Stimulated activated naive CD8-positive, alpha-beta T cell treated with anti-CD3 and anti-CD28 coated beads, Interleukin-15, Interleukin-2, amounts not matched to agents 100 ng/mL and 50 ng/mL, for 24 hours (primary cell): ENCODE measurements around the gene DNAH6.

Experiments used
- H3K27ac Mint-ChIP-seq: one replicate; pipeline ENCODE4 v1.8.0; 2021; ENCODE audit warnings: mild to moderate bottlenecking, mixed read lengths
- H3K27me3 Mint-ChIP-seq: one replicate; pipeline ENCODE4 v1.8.0; 2021; ENCODE audit warnings: mixed read lengths
- H3K36me3 Mint-ChIP-seq: one replicate; pipeline ENCODE4 v1.8.0; 2021; ENCODE audit warnings: low read depth, mixed read lengths
- H3K4me1 Mint-ChIP-seq: one replicate; pipeline ENCODE4 v1.8.0; 2021; ENCODE audit warnings: low read depth, mixed read lengths
- H3K4me3 Mint-ChIP-seq: one replicate; pipeline ENCODE4 v1.8.0; 2021; ENCODE audit warnings: mild to moderate bottlenecking, mixed read lengths
- H3K9me3 Mint-ChIP-seq: one replicate; pipeline ENCODE4 v1.8.0; 2021; ENCODE audit warnings: mixed read lengths

DNAH6 gene

DNA sequence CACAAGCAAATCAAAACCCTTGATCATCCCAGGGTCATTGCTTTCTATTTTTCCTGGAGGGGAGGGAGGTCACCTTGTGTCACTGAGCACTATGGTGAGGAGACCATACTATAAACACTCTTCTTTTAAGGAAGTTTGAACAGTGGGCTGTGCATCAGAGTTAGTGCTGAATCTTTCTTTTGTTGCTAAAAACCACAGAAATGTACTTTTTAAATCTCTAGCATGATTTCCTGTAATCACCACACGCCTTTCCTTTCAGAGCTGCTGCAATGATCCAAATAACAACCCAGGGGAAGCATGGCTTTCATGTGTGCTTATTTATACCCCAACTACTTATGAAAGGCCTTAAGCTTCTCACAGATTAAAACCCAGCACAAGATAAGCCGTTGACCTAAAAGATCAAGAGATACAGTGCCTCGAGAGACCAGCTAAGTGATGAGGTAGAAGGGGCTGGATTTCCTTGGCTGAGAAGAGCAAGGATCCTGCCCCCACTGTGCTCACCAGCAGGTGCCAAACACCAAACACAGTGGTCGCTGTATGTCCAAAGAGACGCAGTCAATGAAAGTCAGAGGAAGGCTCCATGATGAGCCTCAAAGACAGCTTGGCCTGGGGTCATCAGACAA lies 329.9 kb downstream of the DNAH6 start:
- Mint-ChIP-seq H3K27ac (peak overlapping the region; percentile 96), H3K27me3 (no peaks in the 10 kb centered on the region), H3K9me3 (no peaks in the 10 kb centered on the region), H3K36me3 (peaks cover 12% of the 10 kb centered on the region), H3K4me1 (peaks cover 97% of the 10 kb centered on the region), H3K4me3 (peak overlapping the region; percentile 73)

- H3K27ac Mint-ChIP-seq, result peak overlapping the region; percentile 96
These were observed 330.4 kb downstream of the DNAH6 start for GRCh38 chr2:84846741-84847142.

DNA sequence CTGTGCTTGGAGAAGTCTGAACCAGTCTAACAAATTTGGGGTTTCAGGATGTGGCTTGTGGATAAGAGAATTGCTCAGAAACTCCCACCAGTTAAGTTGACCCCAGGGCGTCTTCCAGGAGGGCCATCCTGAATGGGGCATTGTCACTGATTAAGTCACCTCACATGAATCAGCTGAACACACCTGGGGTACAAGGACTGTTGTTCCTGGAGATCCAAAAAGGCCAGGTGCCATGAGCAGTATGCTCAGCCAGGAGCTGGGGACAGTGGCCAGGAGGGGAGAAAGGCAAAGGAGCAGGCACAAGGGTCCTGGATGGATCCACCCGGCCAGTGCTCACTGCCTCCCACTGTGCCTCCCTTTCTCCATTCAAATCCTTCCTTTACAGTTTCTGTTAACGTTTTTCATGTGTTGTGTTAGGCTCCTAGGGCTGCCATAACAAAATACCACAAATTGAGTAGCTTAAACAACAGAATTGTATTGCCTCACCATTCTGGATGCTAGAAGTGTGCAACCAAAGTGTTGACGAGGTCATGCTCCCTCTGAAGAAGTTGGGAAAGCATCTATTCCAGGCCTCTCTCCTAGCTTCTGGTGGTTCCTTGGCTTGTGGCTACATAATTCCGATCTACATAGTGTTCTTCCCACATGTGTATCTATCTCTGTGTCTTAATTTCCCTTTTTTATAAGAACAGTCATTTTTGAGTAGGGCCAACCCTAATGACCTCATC lies 331.2 kb downstream of the DNAH6 start:
- peak overlapping the region; percentile 73 for H3K4me3 Mint-ChIP-seq
- H3K27ac Mint-ChIP-seq, result peak overlapping the region; percentile 96
- H3K9me3 Mint-ChIP-seq, result peaks cover under 1% of the 10 kb centered on the region
- peaks cover 24% of the 10 kb centered on the region for H3K36me3 Mint-ChIP-seq
- H3K27me3 Mint-ChIP-seq, result no peaks in the 10 kb centered on the region
- H3K4me1 Mint-ChIP-seq, result peaks cover 97% of the 10 kb centered on the region

More at GRCh38 chr2:84846741-84847142, 330.4 kb downstream of the DNAH6 start:
- Mint-ChIP-seq H3K9me3 (no peaks in the 10 kb centered on the region), H3K4me1 (peaks cover 97% of the 10 kb centered on the region), H3K4me3 (peak overlapping the region; percentile 73), H3K36me3 (peaks cover 17% of the 10 kb centered on the region), H3K27me3 (no peaks in the 10 kb centered on the region)

DNA sequence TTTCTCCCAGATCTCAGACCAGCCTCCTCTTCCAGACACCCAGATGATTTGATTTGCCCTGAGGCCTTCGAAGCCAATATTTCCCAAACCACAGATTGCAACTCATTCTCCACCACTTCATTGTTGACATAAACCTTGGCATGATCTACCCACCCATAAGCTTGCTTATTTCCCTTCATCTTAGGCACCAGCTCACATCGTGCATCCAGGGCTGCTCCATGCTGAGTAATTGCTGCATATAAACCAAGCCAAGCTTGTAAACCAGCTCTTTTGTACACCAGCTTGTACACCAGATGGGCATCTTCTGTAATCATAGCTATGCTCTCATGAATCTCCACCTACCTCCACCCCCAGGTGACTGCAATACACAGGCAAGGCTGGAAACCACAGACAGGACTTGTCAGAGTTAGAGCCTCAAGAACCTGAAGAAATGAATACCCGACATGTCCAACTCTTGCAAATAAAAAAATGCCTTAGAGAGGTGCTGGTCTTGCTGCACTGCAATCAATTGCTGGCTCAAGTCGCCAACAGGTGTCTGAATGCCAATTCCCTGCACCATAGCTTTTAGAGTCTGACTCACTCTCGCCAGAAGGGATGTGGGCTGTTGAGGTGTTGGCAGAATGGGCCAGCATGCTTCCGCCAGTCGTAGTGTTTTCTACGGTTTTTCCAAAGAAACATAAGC lies 333.1 kb downstream of the DNAH6 start:
- Mint-ChIP-seq H3K27me3 (no peaks in the 10 kb centered on the region), H3K27ac (peak overlapping the region; percentile 84), H3K4me1 (peaks cover 95% of the 10 kb centered on the region), H3K36me3 (peaks cover 31% of the 10 kb centered on the region), H3K9me3 (peaks cover 14% of the 10 kb centered on the region), H3K4me3 (peak overlapping the region; percentile 30)

GRCh38 chr2:84850471-84850870 lies 334.2 kb downstream of the DNAH6 start:
- peaks cover 14% of the 10 kb centered on the region for H3K9me3 Mint-ChIP-seq
- H3K36me3 Mint-ChIP-seq, result peaks cover 37% of the 10 kb centered on the region
- peaks cover 95% of the 10 kb centered on the region for H3K4me1 Mint-ChIP-seq
- no peaks in the 10 kb centered on the region for H3K27me3 Mint-ChIP-seq
- no peak overlapping the region for H3K4me3 Mint-ChIP-seq
- H3K27ac Mint-ChIP-seq, result no peak overlapping the region

DNA sequence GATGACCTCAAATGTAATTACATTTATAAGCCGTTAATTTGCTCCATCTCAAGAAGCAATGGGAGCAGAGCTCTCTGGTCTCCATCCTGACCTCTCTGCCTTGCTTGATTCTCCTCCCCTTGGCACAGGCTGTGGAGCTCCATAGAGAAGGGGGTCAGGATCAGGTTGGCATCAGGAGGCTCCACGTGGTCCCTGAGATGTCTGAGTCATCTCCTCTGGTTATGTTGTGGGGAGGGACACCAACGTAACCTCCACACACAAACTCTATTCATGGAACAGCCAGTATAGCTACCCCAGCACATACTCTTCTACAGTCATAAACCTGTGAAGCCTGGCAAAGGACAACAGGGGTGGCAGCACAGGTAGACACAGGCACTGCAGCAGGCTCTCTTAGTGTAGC lies 335.6 kb downstream of the DNAH6 start:
- Mint-ChIP-seq H3K4me1 (peaks cover 95% of the 10 kb centered on the region), H3K9me3 (peaks cover 14% of the 10 kb centered on the region), H3K27ac (peak overlapping the region; percentile 23), H3K36me3 (peaks cover 48% of the 10 kb centered on the region), H3K4me3 (no peak overlapping the region), H3K27me3 (no peaks in the 10 kb centered on the region)

DNA sequence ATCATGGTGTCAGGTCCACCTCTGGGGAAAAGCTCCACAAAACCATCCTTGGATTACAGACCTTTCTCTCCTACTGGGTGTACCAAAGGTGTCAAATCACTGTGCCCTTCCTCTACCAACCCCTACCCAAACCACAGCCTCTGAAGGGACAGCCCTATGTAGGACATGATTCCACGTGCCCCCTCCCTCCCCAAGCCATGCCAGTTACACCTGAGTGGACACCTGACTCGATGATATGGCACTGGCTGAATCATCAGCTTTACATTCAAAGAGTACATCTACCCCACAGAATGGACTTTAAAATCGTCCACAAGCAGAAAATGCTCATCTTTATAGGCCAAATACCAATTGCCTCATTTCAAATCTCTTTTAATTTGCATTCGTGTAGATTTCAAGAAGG lies 338.6 kb downstream of the DNAH6 start:
- Mint-ChIP-seq H3K36me3 (peaks cover 53% of the 10 kb centered on the region), H3K4me3 (peak overlapping the region; percentile 33), H3K27ac (peak overlapping the region; percentile 33), H3K9me3 (peaks cover 14% of the 10 kb centered on the region), H3K4me1 (peaks cover 94% of the 10 kb centered on the region), H3K27me3 (no peaks in the 10 kb centered on the region)

DNA sequence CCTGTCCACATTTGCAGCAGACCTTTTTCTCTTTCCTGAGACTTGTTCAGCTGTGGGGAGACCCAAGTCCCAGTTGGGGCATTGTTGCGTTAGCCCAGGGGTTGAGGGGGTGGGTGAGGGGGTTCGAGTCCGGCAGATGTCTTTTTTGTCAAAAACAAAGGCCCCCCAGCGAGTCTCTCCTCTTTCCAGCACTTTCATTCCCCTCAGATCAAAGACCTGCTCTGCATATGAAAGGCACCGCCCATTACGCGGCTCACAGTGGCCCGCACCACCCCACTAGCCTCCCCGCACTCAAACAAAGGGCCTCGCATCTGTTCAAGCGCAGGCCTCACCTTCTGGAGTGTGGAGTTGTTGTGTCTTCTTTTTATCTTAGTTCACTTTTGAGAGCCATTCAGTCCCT lies 339.4 kb downstream of the DNAH6 start:
- Mint-ChIP-seq H3K27ac (peak overlapping the region; percentile 92), H3K27me3 (no peaks in the 10 kb centered on the region), H3K4me3 (peak overlapping the region; percentile 72), H3K4me1 (peaks cover 94% of the 10 kb centered on the region), H3K36me3 (peaks cover 53% of the 10 kb centered on the region), H3K9me3 (peaks cover 14% of the 10 kb centered on the region)

GRCh38 chr2:84856787-84857186 lies 340.5 kb downstream of the DNAH6 start:
- H3K36me3 Mint-ChIP-seq, result peaks cover 45% of the 10 kb centered on the region
- peak overlapping the region; percentile 72 for H3K4me3 Mint-ChIP-seq
- H3K27ac Mint-ChIP-seq, result peak overlapping the region; percentile 92
- peaks cover 14% of the 10 kb centered on the region for H3K9me3 Mint-ChIP-seq
- H3K4me1 Mint-ChIP-seq, result peaks cover 92% of the 10 kb centered on the region
- H3K27me3 Mint-ChIP-seq, result no peaks in the 10 kb centered on the region

GRCh38 chr2:84857566-84857965 lies 341.3 kb downstream of the DNAH6 start:
- Mint-ChIP-seq H3K36me3 (peaks cover 37% of the 10 kb centered on the region), H3K4me3 (peak overlapping the region; percentile 1), H3K27me3 (no peaks in the 10 kb centered on the region), H3K9me3 (peaks cover 13% of the 10 kb centered on the region), H3K27ac (peak overlapping the region; percentile 92), H3K4me1 (peaks cover 92% of the 10 kb centered on the region)

DNA sequence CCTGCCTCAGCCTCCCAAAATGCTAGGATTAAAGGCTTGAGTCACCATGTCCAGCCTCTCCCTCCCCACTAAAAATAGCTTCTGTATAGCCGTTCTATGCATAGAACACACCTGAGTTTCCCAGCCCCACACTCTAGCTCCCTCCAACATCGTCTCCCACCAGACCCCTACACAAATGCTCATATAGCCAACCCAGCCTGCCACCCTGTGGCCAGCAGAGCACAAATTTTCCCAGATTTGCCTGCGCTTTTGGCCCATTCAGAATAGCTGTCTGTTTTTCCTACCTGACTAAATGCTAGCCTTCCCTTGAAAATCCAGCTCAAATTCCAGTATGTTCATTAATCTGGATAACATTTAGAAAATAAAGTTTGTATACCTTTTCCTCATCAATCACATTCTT lies 341.8 kb downstream of the DNAH6 start:
- Mint-ChIP-seq H3K9me3 (peaks cover 8% of the 10 kb centered on the region), H3K36me3 (peaks cover 31% of the 10 kb centered on the region), H3K4me3 (peak overlapping the region; percentile 1), H3K4me1 (peaks cover 92% of the 10 kb centered on the region), H3K27me3 (no peaks in the 10 kb centered on the region), H3K27ac (peak overlapping the region; percentile 38)

DNA sequence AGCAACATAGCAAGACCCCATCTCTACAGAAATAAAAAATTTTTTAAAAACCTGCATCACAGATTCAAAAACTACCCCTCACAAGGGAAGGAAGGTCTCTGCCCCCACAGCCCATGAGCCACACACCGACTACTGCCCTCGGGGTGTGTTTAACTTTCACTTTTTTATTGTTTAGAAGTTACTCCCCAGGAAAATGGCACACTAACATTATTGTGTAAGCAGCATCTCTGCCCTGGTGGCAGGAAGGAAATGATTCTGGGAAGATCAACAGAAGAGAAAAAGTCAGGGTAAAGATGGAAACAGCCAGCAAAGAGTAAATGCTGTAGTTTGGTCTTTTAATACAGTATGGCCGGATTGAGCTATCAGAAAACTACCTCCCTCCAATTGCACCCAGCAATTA lies 342.6 kb downstream of the DNAH6 start:
- Mint-ChIP-seq H3K9me3 (peaks cover 5% of the 10 kb centered on the region), H3K4me1 (peaks cover 93% of the 10 kb centered on the region), H3K27ac (peak overlapping the region; percentile 69), H3K27me3 (no peaks in the 10 kb centered on the region), H3K4me3 (peak overlapping the region; percentile 33), H3K36me3 (peaks cover 30% of the 10 kb centered on the region)

- Mint-ChIP-seq H3K4me1 (peaks cover 91% of the 10 kb centered on the region), H3K27ac (peak overlapping the region; percentile 6)
These were observed 345.2 kb downstream of the DNAH6 start for GRCh38 chr2:84861539-84861938.

DNA sequence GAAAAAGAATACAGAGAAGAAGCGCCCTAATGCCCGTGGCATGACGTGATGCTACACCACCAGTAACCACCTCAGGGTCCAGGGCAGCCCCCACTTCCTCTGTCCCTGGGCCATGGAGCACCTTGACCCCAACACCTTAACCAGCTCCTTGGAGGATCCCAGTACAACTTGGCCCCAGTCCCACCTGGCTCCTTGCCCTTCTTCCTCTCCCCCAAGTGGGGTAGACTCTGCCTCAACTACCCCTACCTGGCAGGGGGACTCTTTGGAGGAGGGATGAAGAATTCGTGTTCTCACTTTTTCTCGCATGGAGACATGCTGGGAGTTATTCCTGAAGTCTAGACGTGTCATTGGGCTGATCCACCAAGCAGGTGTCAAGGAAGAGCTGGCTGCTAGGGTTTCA lies 345.7 kb downstream of the DNAH6 start:
- Mint-ChIP-seq H3K4me3 (peak overlapping the region; percentile 48), H3K27me3 (no peaks in the 10 kb centered on the region), H3K4me1 (peaks cover 91% of the 10 kb centered on the region), H3K9me3 (no peaks in the 10 kb centered on the region), H3K36me3 (peaks cover 13% of the 10 kb centered on the region), H3K27ac (peak overlapping the region; percentile 6)

More at GRCh38 chr2:84861539-84861938, 345.2 kb downstream of the DNAH6 start:
- Mint-ChIP-seq H3K36me3 (peaks cover 17% of the 10 kb centered on the region), H3K4me3 (peak overlapping the region; percentile 48), H3K27me3 (no peaks in the 10 kb centered on the region), H3K9me3 (no peaks in the 10 kb centered on the region)

DNA sequence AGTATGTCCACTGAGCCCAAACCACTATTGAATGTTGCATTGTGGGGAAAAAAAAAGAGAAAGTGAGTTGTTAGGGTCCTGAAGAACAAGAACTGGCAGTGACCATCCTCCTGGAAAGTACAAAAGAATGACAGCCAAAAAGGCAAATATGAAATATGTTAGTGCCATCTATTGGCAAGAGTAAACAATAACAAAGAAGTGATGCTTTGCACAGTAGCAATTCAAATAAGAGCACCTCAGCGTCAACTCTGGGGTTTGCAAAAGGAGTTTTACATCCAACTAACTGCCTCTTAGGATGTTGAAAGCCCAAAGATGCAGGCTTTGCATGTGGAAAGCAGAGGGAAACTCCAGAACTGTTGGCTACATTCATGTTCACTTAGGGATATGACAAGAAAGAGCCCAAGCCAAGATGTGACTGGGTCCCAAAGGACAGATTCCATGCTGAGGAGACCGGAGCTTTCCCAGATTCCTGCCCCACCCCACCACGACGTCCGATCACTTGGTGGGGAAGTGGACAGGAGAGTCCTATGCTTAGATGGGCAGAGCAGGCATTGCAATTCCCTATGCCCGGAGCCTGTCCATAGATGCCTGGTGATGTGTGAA lies 349.0 kb downstream of the DNAH6 start:
- Mint-ChIP-seq H3K9me3 (no peaks in the 10 kb centered on the region), H3K27ac (peak overlapping the region; percentile 63), H3K27me3 (no peaks in the 10 kb centered on the region), H3K36me3 (peaks cover 23% of the 10 kb centered on the region), H3K4me3 (no peak overlapping the region), H3K4me1 (peaks cover 81% of the 10 kb centered on the region)
